Thyroid gland (tissue), 4 donors: ENCODE measurements around the gene INTS1. TPM values are rescaled to one million over a fixed set of nuclear protein-coding genes. Genes with fewer than 3 reads are reported as not detected.

Experiments used
- DNase-seq, 2 donors: peaks; one replicate each; pipeline ENCODE4 v3.0.0-alpha.2; 2019
- H3K27ac ChIP-seq, 3 donors: fragments of 200-600 bp; sonication (generic); 1 replicate in 2 of 3; 2 replicates in 1 of 3; pipeline ENCODE4 v1.5.1; 2016 to 2019; ENCODE audit warnings: mild to moderate bottlenecking in 1 of 3, moderate library complexity in 1 of 3
- H3K27me3 ChIP-seq: fragments of 200-600 bp; sonication (generic); one replicate; pipeline ENCODE4 v1.5.1; 2019
- H3K36me3 ChIP-seq, 2 donors: fragments of 200-600 bp; sonication (generic); one replicate each; pipeline ENCODE4 v1.5.1; 2016 to 2019
- H3K4me1 ChIP-seq, 2 donors: fragments of 200-600 bp; sonication (generic); one replicate each; pipeline ENCODE4 v1.5.1; 2017 to 2019
- H3K4me3 ChIP-seq, 3 donors: fragments of 200-600 bp; sonication (generic); replicated peaks in 1 of 3; 1 replicate in 2 of 3; 2 replicates in 1 of 3; pipeline ENCODE4 v1.5.1; 2016; ENCODE audit warnings: mild to moderate bottlenecking in 1 of 3
- H3K9me3 ChIP-seq: fragments of 200-600 bp; sonication (generic); one replicate; pipeline ENCODE4 v1.5.1; 2017
- CTCF ChIP-seq, 6 experiments: fragments of 200-600 bp in 3 of 6; fragments of 450-650 bp in 3 of 6; sonication (generic) in 3 of 6; IDR thresholded peaks; one replicate each; pipeline ENCODE4 v1.5.1; 2016 to 2019; ENCODE audit warnings: antibody characterized with exemption in 6 of 6, mild to moderate bottlenecking in 2 of 6, inconsistent platforms in 1 of 6, moderate library complexity in 1 of 6
- POLR2A ChIP-seq, 2 donors: fragments of 450-650 bp; IDR thresholded peaks; one replicate each; pipeline ENCODE4 v1.6.1; 2017; ENCODE audit warnings: antibody characterized with exemption in 2 of 2, mild to moderate bottlenecking in 2 of 2, moderate library complexity in 1 of 2
- WGBS, 2 donors: methylation state at CpG; one replicate each; pipeline ENCODE4 v1.1.5; 2017; 5-methylcytosine and 5-hydroxymethylcytosine counted together
- intact Hi-C: fragments of 100-400 bp; cut with DNase I; formaldehyde crosslinking; loops from one replicate; pipeline ENCODE4 v1.15.1; 2023
- total RNA-seq, 4 donors: library from RNA; depleted of rRNA; stranded (reverse); fragments of >200 nt; gene quantifications; one replicate each; pipeline ENCODE4 v1.2.3, GENCODE V29; 2016

Gene INTS1
- total RNA-seq, 4 donors from 2014 or later, result 34.5 to 72.3 (median 65.5) TPM

- H3K4me1 ChIP-seq, result no peaks in the 10 kb centered on the region
- TF ChIP-seq CTCF (IDR thresholded peaks at IDR 0.05), result no peak
- no peak for TF ChIP-seq POLR2A (IDR thresholded peaks at IDR 0.05)
- no peak for DNase-seq
- H3K27ac ChIP-seq, result no peak overlapping the region
- H3K36me3 ChIP-seq, result no peaks in the 10 kb centered on the region
- intact Hi-C loops, result no loop called here
- no peak overlapping the region for H3K4me3 ChIP-seq
- no peaks in the 10 kb centered on the region for H3K9me3 ChIP-seq
- 73 to 90% methylated on average over 2 to 3 of the region's 8 CpGs for WGBS, 2 donors
- H3K27me3 ChIP-seq, result no peaks in the 10 kb centered on the region
Measured at GRCh38 chr7:1421946-1422345, 82.2 kb downstream of the INTS1 start.

GRCh38 chr7:1421020-1421790 lies 83.0 kb downstream of the INTS1 start:
- 82 to 89% methylated on average over 31 to 38 of the region's 41 CpGs for WGBS, 2 donors
- H3K4me3 ChIP-seq, result no peak overlapping the region
- DNase-seq, result no peak

More at GRCh38 chr7:1421020-1421790, 83.0 kb downstream of the INTS1 start:
- Histone ChIP-seq H3K4me1 (no peaks in the 10 kb centered on the region), H3K27me3 (no peaks in the 10 kb centered on the region), H3K27ac (no peak overlapping the region), H3K36me3 (no peaks in the 10 kb centered on the region), H3K9me3 (no peaks in the 10 kb centered on the region)
- no peak for TF ChIP-seq CTCF (IDR thresholded peaks at IDR 0.05)
- TF ChIP-seq POLR2A (IDR thresholded peaks at IDR 0.05), result no peak
- intact Hi-C loops, result no loop called here

Other genes with a start within 250 kb of the INTS1 start
- 10 to 100 TPM; 10.0 to 16.6 (median 14.3) TPM for gene MICALL2, start 44.9 kb downstream of the INTS1 start, total RNA-seq
- gene MAFK, start 26.3 kb upstream of the INTS1 start, total RNA-seq, result 10 to 100 TPM; 16.8 to 26.7 (median 21.7) TPM
- 1 to 10 TPM in 1 of 4 donors, under 1 TPM in 3; 0.44 to 3.0 (median 0.70) TPM for gene TMEM184A, start 51.8 kb upstream of the INTS1 start, total RNA-seq
- gene PSMG3, start 65.6 kb upstream of the INTS1 start, total RNA-seq, result 10 to 100 TPM; 28.1 to 65.6 (median 50.2) TPM
- gene ELFN1, start 165.9 kb upstream of the INTS1 start, total RNA-seq, result under 1 TPM; 0.11 to 0.96 (median 0.54) TPM